Glutamatergic neuron (in vitro differentiated cells): ENCODE results near the gene AGBL3. TPM values are rescaled to one million over a fixed set of nuclear protein-coding genes. Genes with fewer than 3 reads are reported as not detected.

Experiments
- DNase-seq: peaks from one replicate; pipeline ENCODE4 v3.0.0; 2022
- H3K27ac Mint-ChIP-seq: one replicate; pipeline ENCODE4 v1.8.0; 2020; ENCODE audit warnings: mild to moderate bottlenecking, mixed read lengths, inconsistent platforms; ENCODE audit not compliant: unreplicated experiment
- H3K27me3 Mint-ChIP-seq: one replicate; pipeline ENCODE4 v1.8.0; 2020; ENCODE audit warnings: mild to moderate bottlenecking, moderate library complexity, mixed read lengths, inconsistent platforms; ENCODE audit not compliant: unreplicated experiment
- H3K36me3 Mint-ChIP-seq: one replicate; pipeline ENCODE4 v1.8.0; 2020; ENCODE audit warnings: mild to moderate bottlenecking, mixed read lengths, inconsistent platforms; ENCODE audit not compliant: unreplicated experiment
- H3K4me1 Mint-ChIP-seq: one replicate; pipeline ENCODE4 v1.8.0; 2020; ENCODE audit warnings: mild to moderate bottlenecking, low read depth, mixed read lengths, inconsistent platforms; ENCODE audit not compliant: unreplicated experiment
- H3K4me3 Mint-ChIP-seq: one replicate; pipeline ENCODE4 v1.8.0; 2020; ENCODE audit warnings: mild to moderate bottlenecking, mixed read lengths, inconsistent platforms; ENCODE audit not compliant: unreplicated experiment
- H3K9me3 Mint-ChIP-seq: one replicate; pipeline ENCODE4 v1.8.0; 2020; ENCODE audit warnings: mild to moderate bottlenecking, moderate library complexity, mixed read lengths, inconsistent platforms; ENCODE audit not compliant: unreplicated experiment
- CTCF ChIP-seq: fragments of 200-600 bp; sonication (generic); IDR thresholded peaks from one replicate; pipeline ENCODE4 v1.5.0; 2021; ENCODE audit not compliant: partially characterized antibody, unreplicated experiment
- total RNA-seq: library from RNA; stranded (reverse); fragmentation: NEBNext Ultra II Directional; extraction: Animal tissue kit (Norgen Biotek cat#: 25700); gene quantifications from one replicate; pipeline ENCODE4 v1.2.1, GENCODE V29; 2021; ENCODE audit not compliant: unreplicated experiment

AGBL3 gene
- total RNA-seq, 1 donor from 2014 or later: 2.3 TPM

DNA sequence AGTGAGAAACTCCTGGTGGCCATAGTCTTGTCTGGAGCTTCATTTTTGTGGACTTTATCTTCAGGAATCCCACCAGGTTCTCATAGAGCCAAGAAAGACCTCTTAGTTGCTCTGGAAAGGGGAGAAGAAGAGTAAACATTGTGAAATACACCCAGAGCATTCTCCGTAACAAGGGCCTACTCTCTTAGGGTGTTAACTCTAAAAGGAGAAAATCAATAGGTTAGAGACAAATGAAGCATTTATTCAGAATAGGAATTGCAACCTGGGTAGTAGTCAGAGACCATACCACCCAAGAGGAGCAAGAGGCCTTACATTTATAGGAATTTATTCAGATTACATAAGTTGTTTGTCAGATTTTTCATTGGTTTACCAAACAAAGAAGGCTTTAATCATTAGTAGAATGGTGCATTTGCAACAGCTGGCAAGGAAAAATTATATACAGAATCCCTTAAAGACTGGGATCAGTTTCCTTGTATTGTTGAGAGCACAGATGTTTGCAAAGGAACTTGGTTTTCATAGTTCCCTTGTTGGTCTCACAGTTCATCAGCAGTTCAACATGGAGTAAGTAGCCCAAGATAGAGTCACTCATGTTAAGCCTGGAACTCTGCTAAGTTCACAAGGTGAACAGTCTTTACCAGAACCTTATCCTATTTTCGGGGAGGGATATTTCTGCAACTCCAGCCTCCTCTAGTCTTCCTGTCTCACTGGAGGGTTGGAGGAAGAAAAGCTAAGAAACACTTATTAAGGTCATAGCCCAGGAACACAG is 108.3 kb downstream of the AGBL3 start:
- no peak overlapping the region for H3K4me3 Mint-ChIP-seq
- DNase-seq: no peak
- peaks cover 1% of the 10 kb centered on the region for H3K27me3 Mint-ChIP-seq
- no peaks in the 10 kb centered on the region for H3K9me3 Mint-ChIP-seq
- no peak for TF ChIP-seq CTCF
- no peak overlapping the region for H3K27ac Mint-ChIP-seq
- no peaks in the 10 kb centered on the region for H3K36me3 Mint-ChIP-seq
- no peaks in the 10 kb centered on the region for H3K4me1 Mint-ChIP-seq

DNA sequence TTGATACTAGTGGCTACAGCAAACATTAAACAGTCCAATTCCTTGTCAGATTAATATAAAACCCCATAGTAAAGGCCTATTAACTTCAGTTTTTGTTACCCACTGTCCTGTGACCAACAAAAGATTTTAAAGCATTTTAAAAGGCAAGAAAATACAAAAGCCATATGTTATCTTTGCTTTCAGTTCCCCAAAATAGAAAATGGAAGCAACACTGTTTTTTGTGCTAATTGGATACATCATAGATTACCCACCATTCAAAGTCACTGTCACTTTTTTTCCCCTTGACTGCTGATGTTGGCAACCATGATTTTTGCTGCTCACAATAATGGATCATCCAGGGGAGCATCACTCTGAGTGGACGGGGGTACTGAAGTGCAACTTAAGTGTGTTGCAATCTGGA is 109.1 kb downstream of the AGBL3 start:
- peaks cover 1% of the 10 kb centered on the region for H3K27me3 Mint-ChIP-seq
- no peak for TF ChIP-seq CTCF
- no peak overlapping the region for H3K4me3 Mint-ChIP-seq

GRCh38 chr7:135098391-135098790 is 112.1 kb downstream of the AGBL3 start:
- Mint-ChIP-seq H3K36me3 (no peaks in the 10 kb centered on the region), H3K4me1 (no peaks in the 10 kb centered on the region), H3K9me3 (no peaks in the 10 kb centered on the region), H3K27ac (no peak overlapping the region), H3K4me3 (no peak overlapping the region), H3K27me3 (no peaks in the 10 kb centered on the region)
- no peak for TF ChIP-seq CTCF
- DNase-seq: no peak

More for the DNA sequence above, 109.1 kb downstream of the AGBL3 start:
- no peak overlapping the region for H3K27ac Mint-ChIP-seq
- H3K36me3 Mint-ChIP-seq: no peaks in the 10 kb centered on the region
- DNase-seq: no peak
- H3K9me3 Mint-ChIP-seq: no peaks in the 10 kb centered on the region
- H3K4me1 Mint-ChIP-seq: no peaks in the 10 kb centered on the region

DNA sequence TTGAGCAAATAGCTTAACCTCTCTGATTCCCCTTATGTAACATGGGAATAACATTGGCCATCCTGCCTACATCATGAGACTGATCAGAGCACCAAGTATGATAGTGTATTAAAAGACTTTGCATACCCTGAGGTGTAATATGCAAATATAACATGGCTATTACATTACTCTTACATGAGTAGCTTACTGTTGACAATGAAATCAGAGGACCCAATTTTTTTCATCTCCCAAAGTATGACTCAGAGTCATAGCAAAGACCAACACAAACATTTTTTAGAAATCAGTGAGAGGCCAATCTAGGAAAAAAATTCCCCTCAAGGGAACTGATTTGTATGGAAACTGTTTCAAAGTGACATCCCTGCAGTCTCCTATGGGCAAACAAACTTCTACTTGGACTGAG is 114.5 kb downstream of the AGBL3 start:
- DNase-seq: no peak
- Mint-ChIP-seq H3K27ac (no peak overlapping the region), H3K4me1 (no peaks in the 10 kb centered on the region), H3K9me3 (no peaks in the 10 kb centered on the region), H3K4me3 (no peak overlapping the region), H3K36me3 (no peaks in the 10 kb centered on the region), H3K27me3 (no peaks in the 10 kb centered on the region)
- no peak for TF ChIP-seq CTCF

GRCh38 chr7:135102372-135102771 is 116.1 kb downstream of the AGBL3 start:
- no peaks in the 10 kb centered on the region for H3K36me3 Mint-ChIP-seq
- H3K27me3 Mint-ChIP-seq: no peaks in the 10 kb centered on the region
- no peak for DNase-seq
- no peak for TF ChIP-seq CTCF
- H3K4me3 Mint-ChIP-seq: no peak overlapping the region
- H3K4me1 Mint-ChIP-seq: no peaks in the 10 kb centered on the region
- no peak overlapping the region for H3K27ac Mint-ChIP-seq
- no peaks in the 10 kb centered on the region for H3K9me3 Mint-ChIP-seq
